ENCODE results near the gene ZNF341.

Gene ZNF341

DNA sequence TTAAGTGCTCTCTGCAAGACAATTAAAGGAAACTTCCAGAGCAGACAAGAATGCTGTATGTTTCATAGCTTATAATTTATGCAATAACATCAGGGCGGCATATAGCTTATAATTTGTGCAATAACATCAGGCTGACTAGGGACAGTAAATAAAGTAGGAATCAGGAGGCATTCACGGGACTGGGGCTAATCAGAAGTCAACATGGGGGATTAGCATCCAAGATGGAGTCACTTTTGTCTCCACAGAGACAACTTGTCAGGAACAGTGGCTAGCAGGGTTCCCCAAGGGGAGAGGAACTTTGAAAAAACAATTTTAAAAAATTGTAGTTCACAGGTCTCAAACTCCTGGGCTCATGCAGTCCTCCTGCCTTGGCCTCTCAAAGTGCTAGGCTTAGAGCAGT is 3.3 kb upstream of the ZNF341 start:
- DNase-seq = no peak
- no peak overlapping the region for H3K27ac ChIP-seq (ENCODE audit: insufficient read depth, low read length, poor library complexity, severe bottlenecking)
- no peaks in the 10 kb centered on the region for H3K4me1 ChIP-seq (ENCODE audit: control insufficient read depth, insufficient read depth, low read length, poor library complexity, severe bottlenecking)
- H3K36me3 ChIP-seq (ENCODE audit: control insufficient read depth, insufficient read depth, low read length) = no peaks in the 10 kb centered on the region
- no peaks in the 10 kb centered on the region for H3K27me3 ChIP-seq (replicated peaks; ENCODE audit: control insufficient read depth, insufficient read depth, low read length, poor library complexity, severe bottlenecking)
- no peaks in the 10 kb centered on the region for H3K9me3 ChIP-seq (ENCODE audit: control insufficient read depth, low read length)
- H3K4me3 ChIP-seq (ENCODE audit: insufficient read depth, low read depth, low read length, poor library complexity, severe bottlenecking) = no peak overlapping the region

DNA sequence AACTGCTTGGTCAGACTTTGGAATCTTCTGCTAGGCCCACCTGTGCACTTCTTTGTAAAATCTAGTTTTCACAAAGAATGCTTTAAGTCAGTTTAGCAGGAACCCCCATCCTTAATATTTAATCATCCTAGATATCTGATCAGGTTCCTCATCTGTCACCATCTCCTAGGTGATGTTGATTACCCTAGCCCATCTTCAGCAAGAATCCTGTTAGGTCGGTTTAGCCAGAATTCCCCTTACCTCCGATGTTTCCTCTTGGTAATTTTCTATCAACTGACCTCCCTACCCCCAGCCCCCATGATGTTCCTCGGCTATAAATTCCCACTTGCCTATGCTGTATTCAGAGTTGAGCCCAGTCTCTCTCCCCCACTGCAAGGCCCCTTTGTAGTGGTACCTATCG is 2.7 kb upstream of the ZNF341 start:
- Histone ChIP-seq H3K36me3 (ENCODE audit: control insufficient read depth, insufficient read depth, low read length) (no peaks in the 10 kb centered on the region), H3K27ac (ENCODE audit: insufficient read depth, low read length, poor library complexity, severe bottlenecking) (no peak overlapping the region), H3K27me3 (replicated peaks; ENCODE audit: control insufficient read depth, insufficient read depth, low read length, poor library complexity, severe bottlenecking) (no peaks in the 10 kb centered on the region), H3K9me3 (ENCODE audit: control insufficient read depth, low read length) (no peaks in the 10 kb centered on the region), H3K4me1 (ENCODE audit: control insufficient read depth, insufficient read depth, low read length, poor library complexity, severe bottlenecking) (peaks cover 3% of the 10 kb centered on the region), H3K4me3 (ENCODE audit: insufficient read depth, low read depth, low read length, poor library complexity, severe bottlenecking) (no peak overlapping the region)
- no peak for DNase-seq

DNA sequence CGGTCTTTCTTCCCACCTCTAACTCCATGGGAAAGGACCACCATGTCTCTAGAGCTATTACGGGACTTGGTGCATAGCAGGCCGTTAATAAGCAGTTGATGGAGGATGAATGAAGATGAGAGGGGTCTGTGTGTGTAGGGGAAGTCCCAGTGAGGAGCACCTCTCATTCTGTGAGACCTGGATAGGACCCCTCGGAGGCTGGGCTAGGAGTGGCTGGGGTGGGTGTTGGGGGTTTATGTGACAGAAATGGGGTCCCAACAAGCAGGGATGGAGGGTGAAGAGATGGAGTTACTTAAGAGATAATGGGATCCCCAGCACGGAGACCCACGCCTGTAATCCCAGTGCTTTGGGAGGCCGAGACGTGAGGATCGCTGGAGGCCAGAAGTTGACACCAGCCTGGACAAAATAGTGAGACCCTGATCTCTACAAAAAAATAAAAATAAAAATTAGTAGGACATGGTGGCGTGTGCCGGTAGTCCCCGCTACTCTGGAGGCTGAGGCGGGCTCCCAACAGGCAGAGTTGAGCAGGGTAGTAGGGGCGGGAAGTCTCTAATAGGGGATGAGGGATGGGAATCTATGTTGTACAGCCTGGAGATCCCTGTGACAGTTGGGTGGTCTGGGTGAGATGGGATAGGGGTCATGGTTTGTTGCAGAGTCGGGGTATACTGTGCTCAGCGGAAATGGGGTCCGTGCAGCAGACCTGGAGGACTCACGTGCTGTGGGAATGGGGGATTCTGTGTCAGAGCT is 677 bp upstream of the ZNF341 start:
- Histone ChIP-seq H3K4me1 (ENCODE audit: control insufficient read depth, insufficient read depth, low read length, poor library complexity, severe bottlenecking) (peaks cover 3% of the 10 kb centered on the region), H3K27ac (ENCODE audit: insufficient read depth, low read length, poor library complexity, severe bottlenecking) (peak overlapping the region; percentile 37), H3K4me3 (ENCODE audit: insufficient read depth, low read depth, low read length, poor library complexity, severe bottlenecking) (peak overlapping the region; percentile 50), H3K36me3 (ENCODE audit: control insufficient read depth, insufficient read depth, low read length) (no peaks in the 10 kb centered on the region), H3K9me3 (ENCODE audit: control insufficient read depth, low read length) (no peaks in the 10 kb centered on the region), H3K27me3 (replicated peaks; ENCODE audit: control insufficient read depth, insufficient read depth, low read length, poor library complexity, severe bottlenecking) (no peaks in the 10 kb centered on the region)
- no peak for DNase-seq

DNA sequence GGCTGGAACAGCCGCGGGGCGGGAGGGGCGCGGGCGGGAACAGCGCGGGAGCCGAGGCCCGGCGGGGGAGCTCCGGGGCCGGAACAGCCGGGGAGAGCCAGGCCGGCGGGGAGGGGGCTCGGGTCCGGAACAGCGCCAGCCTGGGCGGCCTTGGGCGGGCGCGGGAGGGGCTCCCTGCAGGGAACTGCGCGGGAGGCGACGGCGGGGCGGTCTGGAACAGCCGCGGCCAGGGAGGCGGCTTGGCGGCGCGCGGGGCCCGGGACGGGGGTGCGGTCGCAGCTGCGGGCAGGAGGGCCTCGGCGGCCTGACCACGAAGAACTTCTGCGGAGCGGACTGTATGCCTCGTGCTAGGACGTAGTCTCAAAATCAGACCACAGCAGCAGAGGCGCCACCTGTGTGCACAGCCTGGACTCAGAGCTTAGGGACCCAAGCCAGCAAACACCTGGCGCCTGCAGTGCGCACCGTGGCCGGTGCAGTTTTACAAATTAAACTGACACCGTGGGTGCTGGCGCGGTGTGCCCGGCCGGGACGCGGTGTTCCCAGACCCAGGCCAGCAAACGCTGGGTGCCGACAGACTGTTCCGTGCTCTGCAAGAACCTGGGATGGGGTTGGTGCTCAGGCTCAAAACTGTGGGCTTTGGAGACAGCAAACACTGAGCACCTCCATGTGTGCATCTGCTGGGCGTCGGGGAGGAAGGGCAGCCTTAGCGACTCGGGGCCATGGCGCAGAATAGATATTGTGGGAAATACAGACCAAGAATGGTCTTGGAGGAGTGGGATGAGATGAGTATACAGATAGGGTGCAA is 572 bp downstream of the ZNF341 start:
- no peaks in the 10 kb centered on the region for H3K36me3 ChIP-seq (ENCODE audit: control insufficient read depth, insufficient read depth, low read length)
- H3K9me3 ChIP-seq (ENCODE audit: control insufficient read depth, low read length) = no peaks in the 10 kb centered on the region
- H3K27ac ChIP-seq (ENCODE audit: insufficient read depth, low read length, poor library complexity, severe bottlenecking) = peak overlapping the region; percentile 56
- no peaks in the 10 kb centered on the region for H3K27me3 ChIP-seq (replicated peaks; ENCODE audit: control insufficient read depth, insufficient read depth, low read length, poor library complexity, severe bottlenecking)
- DNase-seq = peak; percentile 76 to 82 (median 78)
- H3K4me3 ChIP-seq (ENCODE audit: insufficient read depth, low read depth, low read length, poor library complexity, severe bottlenecking) = peak overlapping the region; percentile 60
- peaks cover 3% of the 10 kb centered on the region for H3K4me1 ChIP-seq (ENCODE audit: control insufficient read depth, insufficient read depth, low read length, poor library complexity, severe bottlenecking)

DNA sequence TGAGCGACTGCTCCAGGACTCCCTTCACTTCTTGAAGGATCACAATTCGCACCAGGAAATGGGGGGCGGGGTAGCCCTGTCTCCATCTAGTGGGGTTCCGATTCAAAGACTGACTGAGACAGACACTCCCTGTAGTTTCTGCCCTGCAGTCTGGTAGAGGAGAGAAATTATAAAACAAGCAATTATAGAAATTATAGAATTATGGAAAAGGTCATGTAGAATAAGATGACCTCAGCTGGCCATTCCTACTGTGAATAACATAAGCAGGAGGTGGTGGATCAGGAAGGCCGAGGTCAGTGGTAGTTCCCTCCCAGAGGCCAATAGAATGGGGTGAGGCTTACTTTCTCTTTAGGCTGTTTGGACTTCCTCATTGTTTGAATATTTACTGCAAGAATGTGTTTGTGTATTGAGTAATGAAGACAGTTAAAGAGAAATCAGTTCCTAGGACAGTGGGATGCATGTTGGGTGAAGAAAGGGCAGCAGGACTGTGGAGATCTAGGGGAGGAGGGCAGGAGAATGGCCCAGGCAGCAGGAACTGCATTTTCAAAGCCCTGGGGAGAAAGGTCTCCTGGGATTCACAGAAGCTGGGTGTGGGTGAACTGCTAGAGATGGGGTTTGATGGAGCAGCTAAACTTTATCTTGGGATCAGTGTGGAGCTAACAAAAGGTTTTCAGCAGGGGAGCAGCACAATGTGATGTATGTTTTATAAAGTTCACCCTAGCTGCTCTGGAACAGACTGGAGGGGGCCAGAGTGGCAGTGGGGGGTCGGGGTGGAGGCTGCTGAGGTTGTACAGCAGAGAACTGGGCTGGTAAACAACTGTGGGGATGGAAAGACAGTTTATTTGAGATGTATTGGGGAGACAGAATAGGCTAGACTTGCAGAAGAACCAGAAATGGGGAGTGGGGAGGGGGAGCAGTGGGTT is 2.1 kb downstream of the ZNF341 start:
- no peak for DNase-seq
- H3K9me3 ChIP-seq (ENCODE audit: control insufficient read depth, low read length) = no peaks in the 10 kb centered on the region
- H3K4me1 ChIP-seq (ENCODE audit: control insufficient read depth, insufficient read depth, low read length, poor library complexity, severe bottlenecking) = peaks cover 3% of the 10 kb centered on the region
- H3K36me3 ChIP-seq (ENCODE audit: control insufficient read depth, insufficient read depth, low read length) = no peaks in the 10 kb centered on the region
- no peaks in the 10 kb centered on the region for H3K27me3 ChIP-seq (replicated peaks; ENCODE audit: control insufficient read depth, insufficient read depth, low read length, poor library complexity, severe bottlenecking)
- no peak overlapping the region for H3K4me3 ChIP-seq (ENCODE audit: insufficient read depth, low read depth, low read length, poor library complexity, severe bottlenecking)
- no peak overlapping the region for H3K27ac ChIP-seq (ENCODE audit: insufficient read depth, low read length, poor library complexity, severe bottlenecking)

DNA sequence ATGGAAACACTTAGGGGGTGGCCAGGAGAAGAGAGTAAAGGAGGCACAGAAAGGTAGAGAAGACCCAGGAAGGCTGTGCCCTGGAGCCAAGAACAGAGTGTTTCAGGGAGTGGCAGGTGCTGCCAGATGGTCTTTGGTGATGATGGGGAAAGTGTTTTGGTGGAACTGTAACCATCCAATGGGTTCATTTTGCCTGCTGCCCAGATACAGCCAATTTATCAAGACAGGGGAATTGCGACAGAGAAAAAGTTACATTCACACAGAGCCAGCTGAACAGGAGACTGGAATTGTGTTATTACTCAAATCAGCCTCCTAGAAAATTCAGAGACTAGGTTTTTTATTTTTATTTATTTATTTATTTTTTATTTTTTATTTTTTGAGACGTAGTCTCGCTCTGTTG is 5.2 kb downstream of the ZNF341 start:
- H3K27me3 ChIP-seq (replicated peaks; ENCODE audit: control insufficient read depth, insufficient read depth, low read length, poor library complexity, severe bottlenecking) = no peaks in the 10 kb centered on the region
- no peak overlapping the region for H3K4me3 ChIP-seq (ENCODE audit: insufficient read depth, low read depth, low read length, poor library complexity, severe bottlenecking)
- no peak for DNase-seq
- no peaks in the 10 kb centered on the region for H3K9me3 ChIP-seq (ENCODE audit: control insufficient read depth, low read length)
- H3K4me1 ChIP-seq (ENCODE audit: control insufficient read depth, insufficient read depth, low read length, poor library complexity, severe bottlenecking) = peaks cover 3% of the 10 kb centered on the region
- no peak overlapping the region for H3K27ac ChIP-seq (ENCODE audit: insufficient read depth, low read length, poor library complexity, severe bottlenecking)
- H3K36me3 ChIP-seq (ENCODE audit: control insufficient read depth, insufficient read depth, low read length) = no peaks in the 10 kb centered on the region

DNA sequence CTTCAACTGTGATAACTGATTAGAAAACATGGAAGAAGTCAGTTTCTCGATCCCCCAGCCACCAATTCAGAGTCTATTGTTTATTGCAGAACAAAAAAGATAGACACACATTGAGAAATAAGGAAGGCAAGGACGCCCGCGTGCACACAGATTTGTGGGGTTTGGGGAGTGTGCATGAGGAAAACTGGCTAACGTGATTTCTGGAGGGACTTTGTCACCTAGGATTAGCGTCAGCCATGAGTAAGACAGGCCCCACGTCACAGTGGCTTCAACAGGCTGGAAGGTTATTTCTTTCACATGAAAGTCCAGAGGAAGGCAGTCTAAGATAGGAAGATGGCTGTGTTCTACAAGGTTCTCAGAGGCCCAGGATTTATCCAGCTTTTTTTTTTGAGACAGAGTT is 7.7 kb downstream of the ZNF341 start:
- Histone ChIP-seq H3K36me3 (ENCODE audit: control insufficient read depth, insufficient read depth, low read length) (no peaks in the 10 kb centered on the region), H3K4me3 (ENCODE audit: insufficient read depth, low read depth, low read length, poor library complexity, severe bottlenecking) (no peak overlapping the region), H3K27ac (ENCODE audit: insufficient read depth, low read length, poor library complexity, severe bottlenecking) (no peak overlapping the region), H3K27me3 (replicated peaks; ENCODE audit: control insufficient read depth, insufficient read depth, low read length, poor library complexity, severe bottlenecking) (no peaks in the 10 kb centered on the region), H3K9me3 (ENCODE audit: control insufficient read depth, low read length) (no peaks in the 10 kb centered on the region), H3K4me1 (ENCODE audit: control insufficient read depth, insufficient read depth, low read length, poor library complexity, severe bottlenecking) (no peaks in the 10 kb centered on the region)
- DNase-seq = no peak

DNA sequence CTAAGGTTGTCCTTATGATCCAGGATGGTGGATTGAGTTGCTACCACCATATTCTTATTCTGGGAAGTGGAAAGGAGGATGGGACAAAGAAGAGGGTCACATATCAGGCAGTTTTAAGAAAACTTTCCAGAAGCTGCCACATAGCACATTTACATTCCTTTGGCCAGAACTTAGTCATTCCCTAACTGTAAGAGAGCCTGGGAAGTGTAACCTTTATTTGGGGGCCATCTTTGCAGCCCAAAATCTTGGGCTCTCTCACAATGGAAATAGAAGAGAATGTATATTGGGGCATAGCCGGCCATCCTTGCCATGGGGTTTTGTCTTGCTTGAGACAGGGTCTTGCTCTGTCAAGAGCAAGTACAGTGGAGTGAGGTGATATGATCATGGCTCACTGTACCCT is 8.4 kb downstream of the ZNF341 start:
- Histone ChIP-seq H3K9me3 (ENCODE audit: control insufficient read depth, low read length) (no peaks in the 10 kb centered on the region), H3K27me3 (replicated peaks; ENCODE audit: control insufficient read depth, insufficient read depth, low read length, poor library complexity, severe bottlenecking) (no peaks in the 10 kb centered on the region), H3K36me3 (ENCODE audit: control insufficient read depth, insufficient read depth, low read length) (no peaks in the 10 kb centered on the region), H3K4me3 (ENCODE audit: insufficient read depth, low read depth, low read length, poor library complexity, severe bottlenecking) (no peak overlapping the region), H3K27ac (ENCODE audit: insufficient read depth, low read length, poor library complexity, severe bottlenecking) (no peak overlapping the region), H3K4me1 (ENCODE audit: control insufficient read depth, insufficient read depth, low read length, poor library complexity, severe bottlenecking) (no peaks in the 10 kb centered on the region)
- no peak for DNase-seq

DNA sequence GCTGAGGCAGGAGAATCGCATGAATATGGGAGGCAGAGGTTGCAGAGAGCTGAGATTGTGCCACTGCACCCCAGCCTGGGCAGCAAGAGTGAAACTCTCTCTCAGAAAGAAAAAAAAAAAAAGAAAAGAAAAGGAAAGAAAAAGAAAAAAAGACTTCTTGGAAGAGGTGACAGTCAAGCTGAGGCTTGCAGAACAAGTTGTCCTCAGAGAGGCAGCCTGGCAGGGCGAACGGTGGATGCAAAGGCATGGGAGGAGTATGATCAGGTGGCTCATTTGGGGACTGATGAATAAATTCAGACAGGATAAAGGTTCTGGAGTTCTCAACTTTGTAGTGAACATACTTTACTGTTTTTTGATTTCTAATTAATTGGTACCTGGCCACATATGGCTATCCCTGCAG is 12.4 kb downstream of the ZNF341 start:
- Histone ChIP-seq H3K4me1 (ENCODE audit: control insufficient read depth, insufficient read depth, low read length, poor library complexity, severe bottlenecking) (no peaks in the 10 kb centered on the region), H3K36me3 (ENCODE audit: control insufficient read depth, insufficient read depth, low read length) (peaks cover 3% of the 10 kb centered on the region), H3K27me3 (replicated peaks; ENCODE audit: control insufficient read depth, insufficient read depth, low read length, poor library complexity, severe bottlenecking) (no peaks in the 10 kb centered on the region), H3K4me3 (ENCODE audit: insufficient read depth, low read depth, low read length, poor library complexity, severe bottlenecking) (no peak overlapping the region), H3K9me3 (ENCODE audit: control insufficient read depth, low read length) (no peaks in the 10 kb centered on the region), H3K27ac (ENCODE audit: insufficient read depth, low read length, poor library complexity, severe bottlenecking) (no peak overlapping the region)
- no peak for DNase-seq

Data from effector memory CD4-positive, alpha-beta T cell (primary cell).